ENCODE data around the gene EXOC6B.

DNA sequence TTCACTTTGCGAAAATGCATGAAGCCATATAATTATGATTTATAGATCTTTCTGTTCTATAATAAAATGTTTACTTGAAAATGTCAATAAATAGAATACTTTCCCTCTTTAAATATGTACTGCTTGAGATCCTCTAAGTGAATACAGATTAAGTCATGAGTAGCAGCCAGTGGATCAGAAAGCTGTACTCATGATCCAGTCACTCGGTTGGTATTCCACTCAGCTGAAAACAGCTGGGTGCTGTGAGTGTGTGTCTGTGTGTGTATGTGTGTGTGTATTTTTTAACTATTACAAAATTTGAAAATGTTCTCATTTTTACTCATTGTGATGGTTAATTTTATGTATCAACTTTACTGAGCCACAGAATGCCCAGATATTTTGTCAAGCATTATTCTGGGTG, 536.5 kb downstream of the EXOC6B start:
- TF ChIP-seq POLR2AphosphoS5 (IDR thresholded peaks at IDR 0.05; ENCODE audit: borderline replicate concordance, low read depth, low read length) (no peak), EZH2 (IDR thresholded peaks at IDR 0.05) (no peak)

All from SK-N-MC (cell line).